Stimulated activated CD8-positive, alpha-beta memory T cell treated with anti-CD3 and anti-CD28 coated beads, Interleukin-15, amount 100 ng/mL, for 1 hour (primary cell): ENCODE measurements around the gene PCDH1.
A peak's percentile ranks its signal among the peaks of the same experiment; 100 is the strongest.

ENCODE experiments used
- DNase-seq: peaks from one replicate; pipeline ENCODE4 v3.0.0-alpha.2; 2020; ENCODE audit warnings: low read depth

Gene PCDH1

GRCh38 chr5:141853895-141854626 lies 24.1 kb downstream of the PCDH1 start:
- no peak for DNase-seq

- no peak for DNase-seq
Measured at GRCh38 chr5:141852448-141852847, 25.8 kb downstream of the PCDH1 start.

- no peak for DNase-seq
Measured at GRCh38 chr5:141851195-141851874, 26.9 kb downstream of the PCDH1 start.

- no peak for DNase-seq
Measured at GRCh38 chr5:141850786-141851185, 27.4 kb downstream of the PCDH1 start.

GRCh38 chr5:141850244-141850768 lies 27.9 kb downstream of the PCDH1 start:
- no peak for DNase-seq

GRCh38 chr5:141849415-141850243 lies 28.6 kb downstream of the PCDH1 start:
- peak; percentile 43 for DNase-seq

- DNase-seq: peak; percentile 4
Measured at GRCh38 chr5:141848744-141849414, 29.3 kb downstream of the PCDH1 start.

- DNase-seq: no peak
Measured at GRCh38 chr5:141846031-141846430, 32.2 kb downstream of the PCDH1 start.

GRCh38 chr5:141845371-141845851 lies 32.8 kb downstream of the PCDH1 start:
- no peak for DNase-seq

- no peak for DNase-seq
Measured at GRCh38 chr5:141844414-141845097, 33.7 kb downstream of the PCDH1 start.

- DNase-seq: no peak
Measured at GRCh38 chr5:141843156-141843927, 34.9 kb downstream of the PCDH1 start.

- no peak for DNase-seq
Measured at GRCh38 chr5:141841378-141842180, 36.6 kb downstream of the PCDH1 start.

- no peak for DNase-seq
Measured at GRCh38 chr5:141840826-141841360, 37.3 kb downstream of the PCDH1 start.

GRCh38 chr5:141840280-141840812 lies 37.9 kb downstream of the PCDH1 start:
- no peak for DNase-seq

- DNase-seq: no peak
Measured at GRCh38 chr5:141839015-141839513, 39.1 kb downstream of the PCDH1 start.

- no peak for DNase-seq
Measured at GRCh38 chr5:141838326-141839014, 39.7 kb downstream of the PCDH1 start.

- DNase-seq: no peak
Measured at GRCh38 chr5:141835928-141836670, 42.1 kb downstream of the PCDH1 start.
